Ureter (tissue), 1 donor: ENCODE data around the gene KIAA1217. TPM values are rescaled to one million over a fixed set of nuclear protein-coding genes. Genes with fewer than 3 reads are reported as not detected.

ENCODE experiments used
- DNase-seq: peaks from one replicate; pipeline ENCODE4 v3.0.0-alpha.2; 2020; ENCODE audit warnings: low spot score
- total RNA-seq: library from RNA; stranded (reverse); gene quantifications from one replicate; pipeline ENCODE4 v1.2.4, GENCODE V29; 2023
- donor health status: DM: yes; HTN: yes; CAD: no.

KIAA1217 gene
- total RNA-seq, 1 donor from 2014 or later: 108 TPM

GRCh38 chr10:24207781-24208611 is 942 bp upstream of the KIAA1217 start:
- no peak for DNase-seq

- no peak for DNase-seq
Measured at GRCh38 chr10:24209432-24209771, 464 bp downstream of the KIAA1217 start.

- no peak for DNase-seq
Measured at GRCh38 chr10:24209946-24210491, 1.1 kb downstream of the KIAA1217 start.

GRCh38 chr10:24210501-24210900 is 1.6 kb downstream of the KIAA1217 start:
- no peak for DNase-seq

- DNase-seq: no peak
Measured at GRCh38 chr10:24213266-24213665, 4.3 kb downstream of the KIAA1217 start.

GRCh38 chr10:24213881-24214280 is 4.9 kb downstream of the KIAA1217 start:
- no peak for DNase-seq

GRCh38 chr10:24214762-24215161 is 5.8 kb downstream of the KIAA1217 start:
- DNase-seq: no peak

GRCh38 chr10:24215196-24215595 is 6.3 kb downstream of the KIAA1217 start:
- no peak for DNase-seq

GRCh38 chr10:24215603-24216002 is 6.7 kb downstream of the KIAA1217 start:
- no peak for DNase-seq

- DNase-seq: no peak
Measured at GRCh38 chr10:24219963-24220362, 11.0 kb downstream of the KIAA1217 start.

- DNase-seq: no peak
Measured at GRCh38 chr10:24223341-24223740, 14.4 kb downstream of the KIAA1217 start.

GRCh38 chr10:24223953-24224352 is 15.0 kb downstream of the KIAA1217 start:
- DNase-seq: no peak

GRCh38 chr10:24228642-24229041 is 19.7 kb downstream of the KIAA1217 start:
- no peak for DNase-seq

GRCh38 chr10:24229909-24230308 is 21.0 kb downstream of the KIAA1217 start:
- no peak for DNase-seq

- no peak for DNase-seq
Measured at GRCh38 chr10:24231200-24231599, 22.3 kb downstream of the KIAA1217 start.

GRCh38 chr10:24234784-24235183 is 25.8 kb downstream of the KIAA1217 start:
- DNase-seq: no peak

- DNase-seq: no peak
Measured at GRCh38 chr10:24235471-24235870, 26.5 kb downstream of the KIAA1217 start.

GRCh38 chr10:24237801-24238395 is 29.0 kb downstream of the KIAA1217 start:
- DNase-seq: no peak

GRCh38 chr10:24238519-24239247 is 29.7 kb downstream of the KIAA1217 start:
- DNase-seq: peak; percentile 58

- no peak for DNase-seq
Measured at GRCh38 chr10:24239289-24240040, 30.5 kb downstream of the KIAA1217 start.

- DNase-seq: no peak
Measured at GRCh38 chr10:24240041-24240751, 31.3 kb downstream of the KIAA1217 start.
